ENCODE measurements around the gene GNB1.
A peak's percentile ranks its signal among the peaks of the same experiment; 100 is the strongest.
"Not testable (repeated sequence)": the region's sequence is repeated elsewhere in the genome, so short reads cannot be mapped to it uniquely, and the experiment has no call there.

The GNB1 gene

GRCh38 chr1:1859970-1860697, 30.8 kb downstream of the GNB1 start:
- DNase-seq (ENCODE audit: low read depth, low spot score), result not testable (repeated sequence)

DNA sequence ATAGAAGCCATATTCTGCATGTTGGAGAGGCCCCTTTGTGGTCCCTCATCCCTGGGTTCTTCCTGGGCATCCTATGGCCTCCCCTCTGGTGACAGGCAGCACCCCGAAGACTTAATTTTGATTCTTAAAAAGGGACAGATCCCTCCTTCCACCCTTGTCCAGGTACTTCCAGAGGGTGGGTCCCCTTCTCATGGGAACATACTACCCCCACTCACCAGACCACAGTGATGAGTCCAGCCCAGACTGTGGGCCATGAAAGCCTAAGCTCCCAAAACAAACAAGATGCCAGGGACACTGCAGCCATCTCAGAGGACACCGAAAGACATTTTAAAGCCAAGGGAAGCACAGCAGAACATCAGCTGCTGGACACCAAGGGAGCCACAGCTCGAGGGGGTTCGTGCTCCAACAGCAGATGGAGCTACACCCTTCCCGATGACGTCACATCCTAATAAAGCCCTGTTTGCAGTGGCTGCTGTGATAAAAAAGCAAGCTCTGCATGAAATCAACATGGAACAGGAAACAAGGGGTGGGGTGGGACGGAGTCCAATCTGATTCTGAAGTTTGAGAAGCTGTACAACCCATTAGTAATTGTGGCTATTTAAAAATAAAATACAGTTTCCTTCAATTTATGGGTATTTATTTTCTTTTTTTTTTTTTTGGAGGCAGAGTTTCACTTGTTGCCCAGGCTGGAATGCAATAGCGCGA, 32.4 kb downstream of the GNB1 start:
- DNase-seq (ENCODE audit: low read depth, low spot score), result peak; percentile 80

- no peak for DNase-seq (ENCODE audit: low read depth, low spot score)
Observed at GRCh38 chr1:1857096-1857703, 33.7 kb downstream of the GNB1 start.

DNA sequence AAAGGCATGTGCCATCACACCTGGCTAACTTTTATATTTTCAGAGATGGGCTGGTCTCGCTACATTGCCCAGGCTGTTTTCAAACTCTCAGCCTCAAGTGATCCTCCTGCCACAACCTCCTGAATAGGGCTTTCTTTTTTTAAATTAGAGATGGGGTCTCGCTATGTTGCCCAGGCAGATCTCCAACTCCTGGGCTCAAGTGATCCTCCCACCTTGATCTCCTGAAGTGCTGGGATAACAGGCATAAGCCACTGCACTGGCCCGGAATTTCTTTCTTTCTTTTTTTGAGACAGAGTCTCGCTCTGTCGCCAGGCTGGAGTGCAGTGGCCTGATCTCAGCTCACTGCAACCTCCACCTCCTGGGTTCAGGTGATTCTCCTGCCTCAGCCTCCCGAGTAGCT, 34.7 kb downstream of the GNB1 start:
- DNase-seq (ENCODE audit: low read depth, low spot score), result not testable (repeated sequence)

- no peak for DNase-seq (ENCODE audit: low read depth, low spot score)
Observed at GRCh38 chr1:1853593-1854257, 37.2 kb downstream of the GNB1 start.

GRCh38 chr1:1852619-1853414, 38.1 kb downstream of the GNB1 start:
- DNase-seq (ENCODE audit: low read depth, low spot score), result no peak

GRCh38 chr1:1847890-1848289, 43.0 kb downstream of the GNB1 start:
- no peak for DNase-seq (ENCODE audit: low read depth, low spot score)

- DNase-seq (ENCODE audit: low read depth, low spot score), result no peak
Observed at GRCh38 chr1:1847061-1847850, 43.6 kb downstream of the GNB1 start.

- DNase-seq (ENCODE audit: low read depth, low spot score), result no peak
Observed at GRCh38 chr1:1846386-1846918, 44.4 kb downstream of the GNB1 start.

DNA sequence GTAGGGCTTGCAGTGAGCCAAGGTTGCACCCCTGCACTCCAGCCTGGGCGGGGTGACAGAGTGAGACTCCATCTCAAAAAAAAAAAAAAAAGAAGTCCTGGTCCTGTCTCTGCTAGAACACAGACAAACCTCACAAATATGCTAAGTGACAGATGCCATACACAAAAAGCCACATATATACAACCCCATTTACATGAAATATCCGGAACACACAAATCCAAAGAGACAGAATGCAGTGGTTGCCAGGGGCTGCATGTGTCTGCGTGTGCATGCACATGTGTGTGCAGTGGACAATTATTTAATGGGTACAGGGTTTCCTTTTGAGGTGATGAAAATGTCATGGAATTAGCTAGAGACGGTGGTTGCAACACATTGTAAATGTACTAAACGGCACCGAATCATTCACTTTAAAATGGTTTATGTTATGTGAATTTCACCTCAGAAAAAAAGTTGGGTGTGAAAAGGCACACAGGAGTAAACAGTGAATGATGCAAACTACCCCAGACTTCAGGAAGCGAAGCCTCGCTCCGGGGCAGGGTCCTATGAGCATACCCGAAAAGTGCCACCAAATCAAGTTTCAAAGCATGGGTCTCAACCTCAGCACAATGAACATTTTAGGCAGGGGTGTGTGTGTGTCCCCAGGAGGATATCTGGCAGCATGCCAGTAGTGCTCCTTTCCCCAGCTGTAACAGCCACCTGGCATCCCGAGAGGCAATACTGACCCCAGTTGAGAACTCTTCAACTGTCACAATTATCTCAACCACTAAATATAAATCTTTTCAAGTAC, 48.3 kb downstream of the GNB1 start:
- no peak for DNase-seq (ENCODE audit: low read depth, low spot score)

- no peak for DNase-seq (ENCODE audit: low read depth, low spot score)
Observed at GRCh38 chr1:1841575-1841995, 49.3 kb downstream of the GNB1 start.

DNA sequence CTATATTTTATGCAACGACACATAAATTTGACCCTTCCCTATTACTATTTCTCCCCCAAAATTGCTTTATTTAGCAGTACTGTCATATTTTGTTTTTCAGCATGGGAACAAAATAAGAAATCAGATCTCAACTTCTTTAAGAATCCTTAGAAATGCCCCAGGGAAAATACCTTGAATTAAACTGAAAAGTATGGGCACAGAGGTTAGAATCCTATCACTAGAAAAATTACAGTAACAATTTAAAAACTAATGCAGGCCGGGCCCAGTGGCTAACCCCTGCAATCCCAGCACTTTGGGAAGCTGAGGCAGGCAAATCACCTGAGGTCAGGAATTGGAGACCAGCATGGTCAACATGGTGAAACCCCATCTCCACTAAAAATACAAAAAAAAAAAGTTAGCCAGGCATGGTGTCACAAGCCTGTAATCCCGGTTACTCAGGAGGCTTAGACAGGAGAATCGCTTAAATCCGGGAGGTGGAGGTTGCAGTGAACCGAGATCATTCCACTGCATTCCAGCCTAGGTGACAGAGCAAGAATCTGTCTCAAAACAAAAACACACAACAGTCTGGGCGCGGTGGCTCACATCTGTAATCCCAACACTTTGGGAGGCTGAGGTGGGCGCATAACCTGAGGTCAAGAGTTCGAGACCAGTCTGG, 51.4 kb downstream of the GNB1 start:
- no peak for DNase-seq (ENCODE audit: low read depth, low spot score)

DNA sequence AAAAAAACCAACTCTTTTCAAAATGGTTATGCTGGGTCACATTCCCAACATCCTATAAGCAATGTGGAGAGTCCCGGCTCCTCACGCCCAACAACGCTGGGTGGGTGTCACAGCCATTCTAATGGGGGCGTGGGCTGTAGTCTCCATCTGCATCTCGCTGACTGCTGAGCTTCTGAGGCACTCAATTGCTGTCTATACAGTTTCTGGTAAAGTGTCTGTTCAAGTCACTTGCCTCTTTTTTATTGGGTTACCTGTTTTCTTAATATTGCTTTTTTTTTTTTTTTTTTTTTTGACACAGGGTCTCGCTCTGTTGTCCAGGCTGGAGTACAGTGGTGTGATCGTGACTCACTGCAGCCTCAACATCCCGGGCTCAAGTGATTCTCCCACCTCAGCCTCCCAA, 54.8 kb downstream of the GNB1 start:
- no peak for DNase-seq (ENCODE audit: low read depth, low spot score)

DNA sequence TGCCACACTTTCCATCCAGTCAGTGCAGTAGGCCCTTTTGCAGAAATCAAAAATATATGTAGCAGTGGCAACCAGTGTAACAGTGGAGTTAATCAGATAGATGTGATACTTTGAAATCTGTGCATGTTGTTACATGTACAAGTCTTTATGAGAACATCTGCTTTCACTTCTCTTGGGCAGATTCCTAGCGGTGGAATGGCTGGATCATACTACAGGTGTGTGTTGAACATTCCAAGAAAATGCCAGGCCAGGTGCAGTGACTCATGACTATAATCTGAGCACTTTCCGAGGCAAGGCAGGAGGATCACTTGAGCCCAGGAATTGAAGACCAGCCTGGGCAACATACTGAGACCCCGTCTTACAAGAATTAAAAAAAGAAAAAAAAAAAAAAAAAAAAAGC, 55.3 kb downstream of the GNB1 start:
- DNase-seq (ENCODE audit: low read depth, low spot score), result no peak

GRCh38 chr1:1833916-1834325, 57.0 kb downstream of the GNB1 start:
- peak; percentile 37 for DNase-seq (ENCODE audit: low read depth, low spot score)

GRCh38 chr1:1833456-1833855, 57.4 kb downstream of the GNB1 start:
- DNase-seq (ENCODE audit: low read depth, low spot score), result no peak

DNA sequence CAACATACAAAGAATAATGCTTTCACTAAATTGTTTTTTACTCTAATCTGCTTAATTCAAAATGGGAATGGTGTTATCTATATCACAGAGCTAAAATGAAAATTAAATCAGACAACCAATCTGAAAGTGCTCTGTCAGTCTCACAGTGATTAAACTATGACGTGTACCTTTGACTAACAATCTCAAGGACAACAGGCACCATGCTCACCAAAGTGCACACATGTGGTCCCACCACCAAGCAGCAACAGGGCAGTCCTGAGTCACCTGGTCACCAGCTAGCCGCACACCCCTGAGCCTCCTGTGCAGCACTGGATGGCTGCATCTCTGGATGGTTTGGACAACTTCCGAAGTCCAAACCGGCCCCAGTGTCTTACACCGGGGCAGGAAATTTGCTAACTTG, 58.1 kb downstream of the GNB1 start:
- DNase-seq (ENCODE audit: low read depth, low spot score), result no peak

- DNase-seq (ENCODE audit: low read depth, low spot score), result no peak
Observed at GRCh38 chr1:1832166-1832565, 58.7 kb downstream of the GNB1 start.

All from smooth muscle cell of the brain vasculature (primary cell).